OCI-LY7 (cell line): ENCODE data around the gene CRHR2.

Experiments
- EZH2phosphoT487 ChIP-seq: fragments of 200-600 bp; sonication (generic); IDR thresholded peaks from 2 replicates; pipeline ENCODE4 v1.6.1; 2018; ENCODE audit warnings: low read depth, borderline replicate concordance, mild to moderate bottlenecking, mixed run types, antibody characterized with exemption, low read length, moderate library complexity, mixed read lengths
- TF ChIP-seq, protein P1 (sequence below): fragments of 200-600 bp; sonication (generic); conservative IDR thresholded peaks from 2 replicates; pipeline ENCODE4 v1.5.1; 2014; ENCODE audit warnings: mild to moderate bottlenecking, antibody characterized with exemption, low read length, moderate library complexity, mixed read lengths

DNA sequence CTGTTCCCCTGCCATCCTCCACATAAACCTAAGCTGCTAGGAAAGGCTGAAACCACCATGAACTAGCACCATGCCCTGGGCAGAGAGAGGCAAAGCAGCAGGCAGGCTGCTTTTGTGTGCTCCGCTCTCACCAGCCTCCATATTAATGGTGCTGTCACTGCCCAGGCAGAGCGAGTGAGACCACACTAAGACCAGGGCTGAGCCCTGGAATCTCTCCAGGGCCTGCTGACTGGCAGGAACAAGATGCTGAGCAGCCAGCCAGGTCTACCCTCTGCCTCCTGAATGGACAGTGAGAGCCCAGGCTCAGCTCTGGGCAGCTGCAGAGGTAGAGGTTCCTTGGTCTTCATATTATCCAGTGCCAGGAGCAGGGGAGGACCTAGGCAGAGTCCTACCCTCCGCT, 1.6 kb upstream of the CRHR2 start:
- TF ChIP-seq, protein P1, sequence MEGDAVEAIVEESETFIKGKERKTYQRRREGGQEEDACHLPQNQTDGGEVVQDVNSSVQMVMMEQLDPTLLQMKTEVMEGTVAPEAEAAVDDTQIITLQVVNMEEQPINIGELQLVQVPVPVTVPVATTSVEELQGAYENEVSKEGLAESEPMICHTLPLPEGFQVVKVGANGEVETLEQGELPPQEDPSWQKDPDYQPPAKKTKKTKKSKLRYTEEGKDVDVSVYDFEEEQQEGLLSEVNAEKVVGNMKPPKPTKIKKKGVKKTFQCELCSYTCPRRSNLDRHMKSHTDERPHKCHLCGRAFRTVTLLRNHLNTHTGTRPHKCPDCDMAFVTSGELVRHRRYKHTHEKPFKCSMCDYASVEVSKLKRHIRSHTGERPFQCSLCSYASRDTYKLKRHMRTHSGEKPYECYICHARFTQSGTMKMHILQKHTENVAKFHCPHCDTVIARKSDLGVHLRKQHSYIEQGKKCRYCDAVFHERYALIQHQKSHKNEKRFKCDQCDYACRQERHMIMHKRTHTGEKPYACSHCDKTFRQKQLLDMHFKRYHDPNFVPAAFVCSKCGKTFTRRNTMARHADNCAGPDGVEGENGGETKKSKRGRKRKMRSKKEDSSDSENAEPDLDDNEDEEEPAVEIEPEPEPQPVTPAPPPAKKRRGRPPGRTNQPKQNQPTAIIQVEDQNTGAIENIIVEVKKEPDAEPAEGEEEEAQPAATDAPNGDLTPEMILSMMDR, result no peak
- TF ChIP-seq EZH2phosphoT487, result no peak
